ENCODE results near the gene AKAP12. TPM values are rescaled to one million over a fixed set of nuclear protein-coding genes. Genes with fewer than 3 reads are reported as not detected.

The AKAP12 gene
- total RNA-seq, 2 donors from 2014 or later, result 9.4 to 25.2 TPM

DNA sequence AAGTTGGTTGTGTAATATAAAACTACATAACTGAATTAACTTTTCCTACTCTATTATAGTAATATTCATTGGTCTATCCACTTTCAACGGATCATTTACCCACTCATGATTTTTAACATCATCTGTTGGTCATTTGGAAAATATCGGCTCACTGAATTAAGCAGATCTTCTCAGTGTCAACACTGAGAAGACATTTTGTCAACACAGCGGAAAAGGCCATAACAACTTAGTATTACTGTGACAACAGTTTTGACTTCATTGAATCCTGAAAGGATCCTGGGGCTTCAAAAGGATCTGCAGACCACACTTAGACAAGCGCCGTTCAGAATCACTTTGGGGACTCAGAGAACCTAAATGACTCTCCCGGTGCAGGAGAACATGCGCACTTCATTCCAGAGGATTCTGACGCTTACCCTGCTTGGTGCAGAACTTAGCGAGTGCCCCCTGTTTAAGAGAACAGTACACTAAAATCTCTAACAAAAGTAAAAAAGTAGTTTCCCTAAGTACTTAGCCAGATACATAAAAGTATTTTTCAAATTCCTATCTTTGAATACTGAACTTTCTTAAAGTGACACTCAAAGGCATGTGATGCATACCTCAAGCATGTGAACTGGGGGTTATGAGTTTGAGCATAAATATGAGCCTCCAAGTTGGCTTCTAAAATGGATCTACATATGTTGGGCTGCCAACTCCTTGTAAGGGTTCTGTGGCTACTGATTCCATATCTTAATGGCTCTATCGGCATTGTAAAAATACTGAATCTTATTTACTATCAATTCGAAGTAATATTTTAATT, 147.6 kb downstream of the AKAP12 start:
- intact Hi-C loops (cut with DNase I, micrococcal nuclease), result no loop called here
- DNase-seq, result no peak
- ATAC-seq, result no peak

DNA sequence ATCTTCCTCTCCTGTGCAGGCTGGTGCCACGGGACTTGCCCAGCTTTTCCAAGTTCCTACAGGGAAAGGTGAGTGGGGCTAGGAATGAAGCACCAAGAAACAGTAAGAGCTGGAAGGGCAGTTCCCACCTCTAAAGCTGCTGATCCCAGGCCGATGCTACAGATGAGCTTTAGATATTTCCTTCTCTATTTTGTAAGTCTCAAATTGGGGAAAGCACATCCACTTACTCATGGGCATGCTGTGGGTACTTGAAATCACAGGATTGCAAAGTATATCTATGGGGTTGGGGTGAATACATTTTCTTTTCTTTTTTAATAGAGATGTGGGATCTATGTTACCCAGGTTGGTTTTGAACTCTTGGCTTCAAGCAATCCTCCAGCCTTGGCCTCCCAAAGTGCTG, 148.5 kb downstream of the AKAP12 start:
- DNase-seq, result no peak
- no peak for ATAC-seq
- intact Hi-C loops (cut with DNase I, micrococcal nuclease), result no loop called here

DNA sequence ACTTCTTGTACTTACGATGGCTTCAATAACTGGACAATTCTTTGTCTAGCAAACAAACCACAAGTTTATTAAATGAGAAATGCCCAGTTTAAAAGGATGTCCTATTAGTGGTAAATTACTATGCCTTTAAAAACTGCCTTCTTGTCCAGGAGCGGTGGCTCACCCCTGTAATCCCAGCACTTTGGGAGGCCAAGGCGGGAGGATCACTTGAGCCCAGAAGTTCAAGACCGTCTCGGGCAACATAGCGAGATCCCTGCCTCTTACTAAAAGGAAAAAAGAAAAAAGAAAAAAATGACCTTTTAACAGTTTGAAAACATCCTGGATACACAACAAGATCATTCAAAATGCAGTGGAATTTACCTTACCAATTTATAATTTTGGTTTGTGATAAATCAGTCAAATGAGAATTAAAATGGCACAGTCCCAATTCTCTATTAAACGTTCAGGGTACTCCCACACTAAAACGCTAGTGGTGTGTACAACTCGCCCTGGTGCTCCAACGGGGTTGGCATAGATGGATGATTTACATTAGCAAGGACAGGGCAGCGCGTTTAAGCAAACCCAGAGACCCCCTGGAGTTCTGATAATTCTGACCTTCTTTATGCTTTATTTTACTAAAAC, 149.3 kb downstream of the AKAP12 start:
- intact Hi-C loops (cut with DNase I, micrococcal nuclease), result no loop called here
- DNase-seq, result no peak

GRCh38 chr6:151389618-151390275, 150.0 kb downstream of the AKAP12 start:
- peak; percentile 67 to 78 for DNase-seq
- intact Hi-C loops (cut with DNase I, micrococcal nuclease), result no loop called here
- ATAC-seq, result peak; percentile 45

More for the DNA sequence above, 149.3 kb downstream of the AKAP12 start:
- ATAC-seq, result no peak

GRCh38 chr6:151390276-151390850, 150.6 kb downstream of the AKAP12 start:
- ATAC-seq (peak; percentile 77), DNase-seq (peak; percentile 97)
- intact Hi-C loops (cut with DNase I, micrococcal nuclease), result no loop called here

DNA sequence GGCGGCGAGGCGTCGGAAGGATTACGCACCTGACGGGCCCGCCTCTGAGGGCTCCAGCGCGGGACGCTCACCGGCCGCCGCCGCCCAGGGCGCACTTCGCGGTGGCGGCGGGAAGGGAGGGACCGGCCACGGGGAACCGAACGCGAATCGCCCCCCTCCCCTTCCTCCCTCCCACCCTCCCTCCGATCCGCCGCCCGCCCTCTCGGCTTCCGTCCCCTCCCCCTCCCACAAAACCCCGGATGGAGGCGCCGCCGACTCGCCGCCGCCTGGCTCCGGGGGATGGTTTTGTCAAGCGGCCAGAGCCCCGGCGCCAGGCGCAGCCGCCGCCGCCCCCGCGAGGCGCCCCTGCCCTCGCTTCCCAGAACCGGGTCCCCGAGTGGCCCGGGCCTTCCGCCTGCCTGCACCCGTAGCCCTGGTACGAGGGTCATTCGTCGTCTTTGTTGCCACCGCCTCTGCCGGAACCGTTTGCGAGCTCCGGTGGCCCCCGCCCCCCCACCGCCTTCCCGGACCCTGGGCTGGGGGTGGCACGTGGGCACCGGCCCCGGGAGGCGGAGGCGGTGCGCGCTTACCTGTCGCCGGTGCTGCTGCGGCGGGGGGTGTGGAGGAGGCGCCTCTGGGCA, 151.2 kb downstream of the AKAP12 start:
- ATAC-seq (peak; percentile 29), DNase-seq (peak; percentile 73 to 83)
- intact Hi-C loops (cut with DNase I, micrococcal nuclease), result no loop called here

- intact Hi-C loops (cut with DNase I, micrococcal nuclease), result no loop called here
- ATAC-seq, result peak; percentile 12
- peak; percentile 75 to 81 for DNase-seq
Observed at GRCh38 chr6:151391471-151392413, 152.0 kb downstream of the AKAP12 start, which contains the start of gene ZBTB2. Gene ZBTB2, minus strand, starts transcription at chr6:151391559. Its CDS starts 17,922 bp downstream, at chr6:151373637.

DNA sequence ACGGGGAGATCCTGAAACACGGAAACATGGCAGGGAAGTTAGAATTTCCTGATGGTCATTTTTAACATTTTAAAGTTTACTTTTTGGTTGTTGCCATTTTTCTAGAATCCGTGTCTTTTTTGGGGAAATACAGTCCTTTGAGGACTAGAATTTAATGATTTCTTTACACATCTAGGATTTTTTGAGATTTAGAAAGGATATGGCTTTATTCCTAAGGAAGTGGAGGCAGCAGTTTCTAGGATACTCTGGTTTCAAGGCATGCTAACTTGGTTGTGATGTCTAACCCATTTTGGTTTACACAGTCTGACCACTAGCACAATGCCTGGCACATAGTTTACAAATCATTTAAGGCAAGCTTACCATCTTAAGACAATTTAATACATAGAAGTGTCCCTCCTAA, 152.7 kb downstream of the AKAP12 start:
- DNase-seq, result no peak
- no peak for ATAC-seq
- intact Hi-C loops (cut with DNase I, micrococcal nuclease), result no loop called here

DNA sequence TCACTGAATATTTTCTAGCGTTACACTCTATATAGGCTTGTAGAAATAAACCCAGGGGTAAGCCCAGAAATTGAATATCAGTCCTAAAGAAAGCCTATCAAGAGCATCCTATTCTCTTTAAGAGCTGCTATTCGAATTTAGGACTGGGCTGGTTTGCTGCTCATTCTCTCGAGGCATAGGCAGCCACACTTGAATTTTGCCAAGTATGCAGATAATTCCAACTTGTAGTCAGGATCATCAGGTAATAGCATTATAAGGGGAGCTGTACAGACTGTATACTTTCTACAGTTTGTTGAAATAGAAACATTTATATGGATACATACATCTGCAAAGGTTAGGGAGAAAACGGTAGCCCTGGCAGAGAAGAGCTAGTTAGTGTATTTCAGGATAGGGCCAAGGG, 153.6 kb downstream of the AKAP12 start:
- intact Hi-C loops (cut with DNase I, micrococcal nuclease), result no loop called here
- ATAC-seq (no peak), DNase-seq (no peak)

DNA sequence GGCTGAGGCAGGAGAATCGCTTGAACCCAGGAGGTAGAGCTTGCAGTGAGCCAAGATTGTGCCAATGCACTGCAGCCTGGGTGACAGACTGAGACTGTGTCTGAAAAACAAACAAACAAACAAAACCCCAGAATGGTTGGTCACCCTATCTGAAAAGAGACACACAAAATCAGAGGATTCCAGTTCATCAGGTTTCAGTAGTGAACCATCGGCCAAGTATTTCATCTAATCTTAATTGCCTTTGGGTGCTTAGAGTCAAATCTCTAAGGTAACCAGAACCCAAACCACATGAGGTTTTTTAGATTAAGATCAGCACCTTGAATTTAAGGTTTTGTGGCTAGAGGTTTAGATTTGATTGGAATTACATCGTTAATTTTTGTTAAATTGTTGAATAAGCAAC, 159.9 kb downstream of the AKAP12 start:
- intact Hi-C loops (cut with DNase I, micrococcal nuclease), result no loop called here
- DNase-seq (no peak), ATAC-seq (no peak)

DNA sequence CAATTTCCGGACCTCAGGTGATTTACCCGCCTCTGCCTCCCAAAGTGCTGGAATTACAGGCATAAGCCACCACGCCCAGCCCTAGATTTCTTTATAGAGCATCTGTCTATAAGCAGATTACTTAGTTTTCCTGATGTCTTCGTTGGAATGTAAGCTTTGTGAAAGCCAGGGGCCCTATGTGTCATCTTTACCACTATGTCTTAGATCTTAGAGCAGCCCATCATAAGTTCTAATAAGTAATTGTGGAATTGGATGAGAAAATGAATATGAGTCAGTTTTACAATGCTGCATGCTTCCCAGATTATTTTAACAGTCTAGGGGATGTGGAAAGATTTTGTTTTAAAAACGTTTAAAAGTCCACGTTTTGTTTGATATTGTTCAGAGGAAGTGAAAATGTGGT, 160.7 kb downstream of the AKAP12 start:
- ATAC-seq (no peak), DNase-seq (no peak)
- intact Hi-C loops (cut with DNase I, micrococcal nuclease), result no loop called here

DNA sequence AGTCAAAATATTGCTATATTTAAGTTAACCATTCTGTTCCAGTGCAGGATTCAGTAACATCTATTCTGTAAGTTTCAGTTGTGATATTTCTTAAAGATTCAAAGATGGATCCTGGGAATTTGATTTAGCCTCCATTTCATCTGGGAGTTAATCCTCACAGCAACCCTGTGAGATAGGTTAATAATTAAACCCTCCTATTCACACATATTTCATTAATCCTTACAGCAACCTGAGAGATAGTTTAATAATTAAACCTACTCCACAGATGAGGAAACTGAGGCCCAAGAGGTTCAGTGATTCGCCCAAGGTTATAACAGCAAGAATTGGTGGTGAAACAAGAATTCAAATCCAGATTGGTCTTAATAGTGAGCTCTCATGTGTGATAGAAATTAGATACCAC, 162.5 kb downstream of the AKAP12 start:
- ATAC-seq (no peak), DNase-seq (no peak)
- intact Hi-C loops (cut with DNase I, micrococcal nuclease), result no loop called here

DNA sequence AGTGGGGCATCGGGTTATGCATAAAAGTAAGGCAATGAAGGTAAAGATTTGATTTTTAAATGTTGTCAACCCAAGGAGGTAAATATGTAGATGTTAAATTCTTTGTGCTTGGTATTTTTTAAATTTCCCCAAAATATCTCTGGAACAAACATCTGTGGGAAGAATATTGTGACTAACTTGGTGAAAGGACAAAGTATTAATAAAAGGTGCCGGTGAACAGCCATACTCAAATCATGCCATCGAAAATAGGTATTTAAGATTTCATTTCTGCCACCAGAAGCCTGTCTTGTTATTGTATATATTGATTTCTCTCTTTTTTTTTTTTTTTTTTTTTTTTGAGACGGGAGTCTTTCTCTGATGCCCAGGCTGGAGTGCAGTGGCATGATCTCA, 164.1 kb downstream of the AKAP12 start:
- intact Hi-C loops (cut with DNase I, micrococcal nuclease), result no loop called here
- ATAC-seq, result no peak
- DNase-seq, result no peak

Other genes starting within 250 kb of the AKAP12 start
- 10 to 100 TPM in 1 of 2 donors, 1 to 10 TPM in 1; 9.9 to 10.8 TPM for gene ZBTB2, start 151.6 kb downstream of the AKAP12 start, total RNA-seq
- 10 to 100 TPM; 18.6 to 20.5 TPM for gene RMND1, start 212.2 kb downstream of the AKAP12 start, total RNA-seq